ENCODE measurements around the gene LRP8.

LRP8 gene

GRCh38 chr1:53258216-53258615, 69.7 kb downstream of the LRP8 start:
- no peak for DNase-seq (ENCODE audit: low read depth)

- no peak for DNase-seq (ENCODE audit: low read depth)
Observed at GRCh38 chr1:53257454-53258081, 70.3 kb downstream of the LRP8 start.

- no peak for DNase-seq (ENCODE audit: low read depth)
Observed at GRCh38 chr1:53256511-53257453, 71.1 kb downstream of the LRP8 start.

DNA sequence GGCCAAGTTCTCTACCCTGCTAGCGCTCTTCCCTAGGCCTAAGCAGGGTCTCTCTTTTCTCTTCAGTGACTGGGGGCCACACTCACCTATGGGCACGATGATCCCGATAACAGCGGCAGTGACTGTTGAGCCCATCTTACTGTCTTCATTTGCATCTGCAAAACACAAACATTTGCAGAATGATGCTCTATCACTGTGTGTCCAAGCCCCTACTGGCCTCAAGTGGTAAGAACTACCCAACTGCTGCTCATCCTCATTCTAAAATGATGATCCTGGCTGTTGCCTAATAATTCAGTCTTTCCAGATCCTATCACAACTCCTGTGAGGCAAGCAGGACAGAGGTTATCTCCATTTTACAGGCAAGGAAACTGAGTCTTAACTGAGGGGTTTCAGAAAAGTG, 72.8 kb downstream of the LRP8 start:
- no peak for DNase-seq (ENCODE audit: low read depth)

DNA sequence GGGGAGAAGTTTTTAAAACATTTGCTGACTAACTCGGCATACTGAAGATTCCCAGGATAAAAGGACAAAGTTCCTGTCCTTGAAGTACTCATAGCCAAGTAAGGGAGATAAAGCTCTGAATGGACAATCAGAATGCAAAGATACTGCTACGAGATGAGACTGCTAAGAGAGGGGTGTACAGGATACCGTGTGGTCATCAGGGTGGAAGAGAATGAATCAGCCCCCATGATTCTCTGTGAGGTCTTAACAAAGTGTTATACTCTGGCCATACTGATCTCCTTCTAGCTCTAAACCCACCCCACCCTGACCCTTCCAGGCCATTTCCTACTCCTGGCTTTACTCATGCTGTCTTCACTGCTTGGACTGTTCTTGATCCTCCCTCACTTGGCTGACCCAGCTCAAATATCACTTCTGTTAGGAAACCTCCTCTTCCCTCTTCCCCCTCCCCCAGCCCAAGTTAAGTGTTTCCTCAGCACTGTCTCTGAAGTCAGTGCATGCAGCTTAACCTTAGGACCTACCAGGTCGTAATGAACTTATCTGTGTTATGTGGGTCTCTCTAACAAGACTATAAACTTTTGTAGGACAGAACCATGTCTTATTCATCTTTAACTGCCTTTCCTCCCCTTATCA, 73.7 kb downstream of the LRP8 start:
- no peak for DNase-seq (ENCODE audit: low read depth)

- DNase-seq (ENCODE audit: low read depth): no peak
Observed at GRCh38 chr1:53250325-53250724, 77.5 kb downstream of the LRP8 start.

DNA sequence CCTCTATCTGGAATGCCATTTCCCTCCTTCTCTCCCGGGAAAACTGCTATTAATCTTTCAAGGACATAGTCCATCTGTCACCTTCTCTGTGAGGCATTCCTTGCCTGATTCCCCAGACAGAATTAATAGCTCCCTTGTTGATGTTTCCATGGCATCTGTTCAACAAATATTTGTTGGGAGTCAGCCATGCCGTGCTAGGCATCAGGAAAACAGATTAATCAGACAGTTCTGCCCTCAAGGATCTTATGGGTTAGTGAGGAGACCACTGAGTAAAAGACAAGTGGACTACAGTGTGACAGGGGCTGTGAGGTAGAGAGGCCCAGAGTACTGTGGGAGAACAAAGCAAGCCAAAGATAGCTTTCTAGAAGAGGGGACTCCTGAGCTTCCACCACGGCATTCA, 78.2 kb downstream of the LRP8 start:
- no peak for DNase-seq (ENCODE audit: low read depth)

GRCh38 chr1:53246261-53247134, 81.4 kb downstream of the LRP8 start:
- DNase-seq (ENCODE audit: low read depth): no peak

GRCh38 chr1:53244141-53244540, 83.7 kb downstream of the LRP8 start:
- no peak for DNase-seq (ENCODE audit: low read depth)

DNA sequence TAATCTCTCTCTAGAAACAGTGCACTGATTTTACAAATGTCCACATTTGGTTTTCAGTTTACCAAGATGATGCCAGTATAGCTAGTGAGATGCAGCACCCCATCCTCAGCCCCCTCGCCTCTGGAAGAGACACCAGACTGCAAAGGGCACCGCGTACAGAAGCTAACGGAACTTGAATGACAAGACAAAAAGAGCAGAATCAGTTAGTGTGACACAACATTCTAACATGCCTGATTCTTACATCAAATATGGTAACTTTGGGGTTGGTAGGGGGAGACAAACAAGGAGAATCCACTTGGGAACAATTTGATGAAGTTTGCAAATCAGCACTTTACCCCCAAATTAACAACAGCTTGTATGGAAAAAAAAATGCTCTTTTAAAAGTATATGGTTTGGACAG, 85.5 kb downstream of the LRP8 start:
- DNase-seq (ENCODE audit: low read depth): no peak

DNA sequence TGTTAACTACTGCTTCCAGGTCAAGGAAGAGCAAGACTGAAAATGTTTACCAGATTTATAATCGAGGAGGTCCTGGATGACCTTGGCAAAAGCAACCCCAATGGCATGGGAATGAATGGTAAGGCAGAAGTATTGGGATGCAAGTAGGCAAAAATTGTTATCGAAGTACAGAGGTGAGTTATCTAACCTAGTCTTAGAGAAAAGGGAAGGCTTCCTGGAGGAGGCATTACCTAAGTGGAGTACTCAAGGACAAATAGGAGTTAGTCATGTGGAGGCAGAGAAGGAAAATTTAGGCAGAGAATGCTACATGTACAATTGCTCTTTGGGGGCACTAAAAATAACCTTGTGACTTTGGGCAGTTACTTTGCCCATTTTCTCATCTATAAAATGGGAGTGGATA, 86.0 kb downstream of the LRP8 start:
- DNase-seq (ENCODE audit: low read depth): no peak

GRCh38 chr1:53238197-53239155, 89.4 kb downstream of the LRP8 start, which contains the start of gene MAGOH:
Gene MAGOH, minus strand, starts transcription at chr1:53238518. Its CDS starts 70 bp downstream, at chr1:53238448.
- peak; percentile 93 for DNase-seq (ENCODE audit: low read depth)

GRCh38 chr1:53237638-53238037, 90.2 kb downstream of the LRP8 start:
- DNase-seq (ENCODE audit: low read depth): no peak

- no peak for DNase-seq (ENCODE audit: low read depth)
Observed at GRCh38 chr1:53220962-53221286, 106.9 kb downstream of the LRP8 start.

- DNase-seq (ENCODE audit: low read depth): peak; percentile 94
Observed at GRCh38 chr1:53220171-53220961, 107.5 kb downstream of the LRP8 start, which contains the start of gene CZIB. Gene CZIB, minus strand, starts transcription at chr1:53220634. Its CDS starts 59 bp downstream, at chr1:53220575.

DNA sequence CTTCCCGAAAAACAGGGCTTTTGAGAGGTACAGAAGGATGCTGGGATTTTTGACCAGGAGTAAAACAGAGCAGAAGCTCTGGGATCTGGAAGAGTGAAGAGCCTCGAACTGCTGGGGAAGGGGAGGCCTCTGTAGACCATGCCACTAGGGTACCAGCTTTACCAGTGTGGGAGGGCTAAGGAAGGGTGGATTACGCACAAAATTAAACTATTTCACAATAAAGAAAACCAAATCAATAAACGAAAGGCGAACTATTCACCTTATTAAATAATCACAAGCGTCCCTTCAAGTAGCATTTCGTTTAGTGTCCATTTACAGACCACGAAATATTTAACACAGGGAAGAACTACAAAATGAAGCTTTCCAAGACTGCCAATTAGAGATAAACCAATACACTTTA, 108.2 kb downstream of the LRP8 start:
- DNase-seq (ENCODE audit: low read depth): no peak

DNA sequence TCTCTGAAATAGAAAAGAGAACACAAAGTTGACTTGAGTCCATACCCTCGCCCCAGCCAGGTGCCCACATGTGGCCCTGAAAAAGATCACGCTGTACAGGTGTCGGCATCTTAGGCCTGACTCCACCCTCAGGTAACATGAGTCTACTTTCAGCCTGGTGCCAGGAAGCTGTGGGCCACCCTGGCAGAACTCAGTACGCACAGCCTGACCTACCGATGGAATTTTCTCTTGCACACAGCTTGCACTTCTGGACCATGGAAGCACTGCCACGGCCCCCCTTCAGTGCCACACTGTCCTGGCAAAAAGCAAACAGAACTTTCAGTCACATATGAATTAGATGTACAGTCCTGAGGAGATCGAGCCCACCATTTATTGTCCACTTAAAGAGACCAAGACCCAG, 109.7 kb downstream of the LRP8 start:
- DNase-seq (ENCODE audit: low read depth): no peak

DNA sequence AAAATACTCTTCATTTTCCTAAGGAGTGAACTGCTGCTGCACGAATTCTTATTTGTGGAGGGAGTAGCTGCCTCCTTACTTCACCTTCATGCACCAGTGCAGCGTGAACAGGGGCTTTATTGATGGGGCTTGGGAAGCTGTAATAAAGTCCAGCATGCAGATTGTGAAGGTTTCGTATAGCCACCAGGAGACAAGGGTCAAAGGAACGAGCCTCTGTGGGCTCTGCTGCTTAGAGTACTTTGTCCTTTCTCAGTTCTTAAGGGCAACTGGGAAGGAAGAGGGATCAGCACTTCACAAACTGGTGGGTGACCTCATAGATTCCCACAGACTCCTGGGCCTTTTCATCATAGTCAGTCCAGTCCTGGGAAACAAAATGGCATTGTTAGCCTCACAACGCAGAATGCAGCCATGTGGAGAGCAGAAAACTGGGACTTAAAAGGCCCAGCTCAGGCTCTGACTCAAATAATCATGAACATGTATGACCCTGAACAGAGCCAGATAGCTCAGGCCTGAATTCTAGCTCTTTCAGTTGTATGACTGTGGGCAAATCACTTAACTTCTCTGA, 113.4 kb downstream of the LRP8 start:
- no peak for DNase-seq (ENCODE audit: low read depth)

DNA sequence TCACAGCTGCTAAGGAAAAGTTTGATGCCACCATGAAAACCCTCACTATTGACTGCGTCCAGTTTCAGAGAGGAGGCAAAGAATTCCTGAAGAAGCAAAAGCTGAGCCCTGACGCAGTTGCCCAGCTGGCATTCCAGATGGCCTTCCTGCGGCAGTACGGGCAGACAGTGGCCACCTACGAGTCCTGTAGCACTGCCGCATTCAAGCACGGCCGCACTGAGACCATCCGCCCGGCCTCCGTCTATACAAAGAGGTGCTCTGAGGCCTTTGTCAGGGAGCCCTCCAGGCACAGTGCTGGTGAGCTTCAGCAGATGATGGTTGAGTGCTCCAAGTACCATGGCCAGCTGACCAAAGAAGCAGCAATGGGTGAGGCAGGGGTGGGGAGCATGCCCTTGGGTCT, 116.9 kb downstream of the LRP8 start:
- no peak for DNase-seq (ENCODE audit: low read depth)

DNA sequence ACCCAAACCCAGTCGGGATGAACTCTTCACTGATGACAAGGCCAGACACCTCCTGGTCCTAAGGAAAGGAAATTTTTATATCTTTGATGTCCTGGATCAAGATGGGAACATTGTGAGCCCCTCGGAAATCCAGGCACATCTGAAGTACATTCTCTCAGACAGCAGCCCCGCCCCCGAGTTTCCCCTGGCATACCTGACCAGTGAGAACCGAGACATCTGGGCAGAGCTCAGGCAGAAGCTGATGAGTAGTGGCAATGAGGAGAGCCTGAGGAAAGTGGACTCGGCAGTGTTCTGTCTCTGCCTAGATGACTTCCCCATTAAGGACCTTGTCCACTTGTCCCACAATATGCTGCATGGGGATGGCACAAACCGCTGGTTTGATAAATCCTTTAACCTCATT, 117.5 kb downstream of the LRP8 start:
- no peak for DNase-seq (ENCODE audit: low read depth)

Data from stimulated activated CD8-positive, alpha-beta memory T cell treated with anti-CD3 and anti-CD28 coated beads, Interleukin-4, amount 100 ng/mL, for 24 hours (primary cell).